PC-9 (cell line): ENCODE measurements around the gene HECTD1. TPM values are rescaled to one million over a fixed set of nuclear protein-coding genes. Genes with fewer than 3 reads are reported as not detected.
"Not testable (repeated sequence)": the region's sequence is repeated elsewhere in the genome, so short reads cannot be mapped to it uniquely, and the experiment has no call there.

Source experiments
- BruUV-seq: library from RNA; stranded (reverse); fragments of 400-500 nt; replicated peaks from 2 replicates; lab custom pipeline; 2021; lab: Mats Ljungman, UMichigan
- CTCF ChIA-PET: fragments of 300-600 bp; sonication (Branson Sonifier 250); formaldehyde crosslinking; loops from one replicate; lab custom pipeline; 2022; ENCODE audit warnings: antibody characterized with exemption; lab: Charles Lee
- POLR2A ChIA-PET: fragments of 300-600 bp; sonication (Branson Sonifier 250); formaldehyde crosslinking; loops from one replicate; lab custom pipeline; 2022; ENCODE audit warnings: antibody characterized with exemption; ENCODE audit not compliant: unreplicated experiment; lab: Charles Lee
- DNase-seq, 2 experiments: peaks; one replicate each; pipeline versions ENCODE4 v3.0.0 to v3.0.0-alpha.2; 2015 to 2022; ENCODE audit warnings: mixed read lengths in 1 of 2
- H2AFZ ChIP-seq: fragments of 200-600 bp; sonication (generic); 2 replicates; pipeline ENCODE4 v1.8.1; 2017; ENCODE audit warnings: antibody characterized with exemption
- H3F3A ChIP-seq: fragments of 200-600 bp; sonication (generic); 2 replicates; pipeline ENCODE4 v1.8.1; 2017; ENCODE audit warnings: antibody characterized with exemption, mild to moderate bottlenecking, low read depth; ENCODE audit not compliant: insufficient read depth
- H3K27ac ChIP-seq: fragments of 200-600 bp; sonication (generic); 2 replicates; pipeline ENCODE4 v1.6.1; 2016; ENCODE audit warnings: mixed run types
- H3K27me3 ChIP-seq: fragments of 200-600 bp; sonication (generic); 2 replicates; pipeline ENCODE4 v1.6.1; 2016; ENCODE audit warnings: low read depth, mixed run types; ENCODE audit not compliant: insufficient read depth
- H3K36me3 ChIP-seq: fragments of 200-600 bp; sonication (generic); 2 replicates; pipeline ENCODE4 v1.6.1; 2016; ENCODE audit warnings: low read depth, mixed run types
- H3K4me1 ChIP-seq: fragments of 200-600 bp; sonication (generic); replicated peaks from 2 replicates; pipeline ENCODE4 v1.6.1; 2016; ENCODE audit warnings: mixed run types; ENCODE audit not compliant: insufficient read depth
- H3K4me2 ChIP-seq: fragments of 200-600 bp; sonication (generic); 2 replicates; pipeline ENCODE4 v1.6.1; 2017; ENCODE audit warnings: mixed run types
- H3K4me3 ChIP-seq: fragments of 200-600 bp; sonication (generic); 2 replicates; pipeline ENCODE4 v1.6.1; 2016; ENCODE audit warnings: mixed run types
- H3K79me2 ChIP-seq: fragments of 200-600 bp; sonication (generic); 2 replicates; pipeline ENCODE4 v1.6.1; 2017; ENCODE audit warnings: low read depth, mixed run types
- H3K9me2 ChIP-seq: fragments of 200-600 bp; sonication (generic); 2 replicates; pipeline ENCODE4 v1.8.1; 2017; ENCODE audit warnings: mild to moderate bottlenecking; ENCODE audit not compliant: insufficient read depth
- H3K9me3 ChIP-seq: fragments of 200-600 bp; sonication (generic); 2 replicates; pipeline ENCODE4 v1.8.1; 2016; ENCODE audit warnings: low read depth; ENCODE audit not compliant: insufficient read depth
- H4K20me1 ChIP-seq: fragments of 200-600 bp; sonication (generic); 2 replicates; pipeline ENCODE4 v1.8.1; 2017; ENCODE audit not compliant: insufficient read depth
- EZH2 ChIP-seq: fragments of 200-600 bp; sonication (generic); IDR thresholded peaks from 2 replicates; pipeline ENCODE4 v1.8.0; 2017; ENCODE audit warnings: antibody characterized with exemption, low read depth
- intact Hi-C: fragments of 100-400 bp; cut with micrococcal nuclease; formaldehyde crosslinking; loops from one replicate; pipeline ENCODE4 v1.10.0; 2022; ENCODE audit not compliant: unreplicated experiment
- total RNA-seq: library from RNA; stranded (reverse); gene quantifications from 2 replicates; pipeline ENCODE4 v1.2.3, GENCODE V29; 2021
- TF ChIP-seq, protein P1 (sequence below): fragments of 200-600 bp; sonication (generic); conservative IDR thresholded peaks from 2 replicates; pipeline ENCODE4 v1.6.1; 2017; ENCODE audit warnings: mixed run types, antibody characterized with exemption, mild to moderate bottlenecking, moderate library complexity

HECTD1 gene
- total RNA-seq, 1 experiment from 2014 or later: 93.9 TPM

DNA sequence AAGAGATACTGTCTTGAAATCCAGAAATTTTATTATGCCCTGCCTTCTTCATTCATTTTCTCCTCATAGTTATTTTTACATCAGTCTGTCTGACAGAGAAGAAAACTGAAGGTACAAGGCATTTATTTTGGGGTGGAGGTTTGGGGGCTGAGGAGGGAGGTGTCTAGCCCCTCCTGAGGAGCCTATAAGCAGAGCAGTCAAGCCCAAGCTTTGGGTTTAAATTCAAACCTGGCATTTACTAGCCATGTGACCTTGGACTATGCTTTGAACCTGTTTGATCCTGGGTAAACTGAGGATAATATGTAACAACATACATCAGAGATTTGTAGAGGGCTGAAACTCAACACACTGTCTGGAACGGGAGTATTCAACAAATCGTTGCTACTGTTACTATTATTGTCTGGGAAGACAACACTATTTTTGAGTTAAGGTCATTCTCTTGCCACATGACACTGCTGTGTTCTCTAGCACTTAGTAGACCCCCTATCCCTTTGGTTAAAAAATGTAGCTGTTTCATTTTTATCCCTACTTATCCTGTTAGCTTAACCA lies 115.4 kb downstream of the HECTD1 start:
- no TSS peak for BruUV-seq
- Histone ChIP-seq H3K27me3 (no peaks in the 10 kb centered on the region), H2AFZ (no peak overlapping the region), H3K4me2 (no peak overlapping the region), H3K27ac (no peak overlapping the region), H3K4me1 (peaks cover 11% of the 10 kb centered on the region), H3K79me2 (no peaks in the 10 kb centered on the region), H3F3A (no peaks in the 10 kb centered on the region; the same call in 1 of the 2 replicates), H4K20me1 (no peaks in the 10 kb centered on the region), H3K9me3 (no peaks in the 10 kb centered on the region), H3K9me2 (no peaks in the 10 kb centered on the region), H3K36me3 (no peaks in the 10 kb centered on the region), H3K4me3 (no peak overlapping the region)
- POLR2A ChIA-PET: no interaction called here
- TF ChIP-seq, protein P1, sequence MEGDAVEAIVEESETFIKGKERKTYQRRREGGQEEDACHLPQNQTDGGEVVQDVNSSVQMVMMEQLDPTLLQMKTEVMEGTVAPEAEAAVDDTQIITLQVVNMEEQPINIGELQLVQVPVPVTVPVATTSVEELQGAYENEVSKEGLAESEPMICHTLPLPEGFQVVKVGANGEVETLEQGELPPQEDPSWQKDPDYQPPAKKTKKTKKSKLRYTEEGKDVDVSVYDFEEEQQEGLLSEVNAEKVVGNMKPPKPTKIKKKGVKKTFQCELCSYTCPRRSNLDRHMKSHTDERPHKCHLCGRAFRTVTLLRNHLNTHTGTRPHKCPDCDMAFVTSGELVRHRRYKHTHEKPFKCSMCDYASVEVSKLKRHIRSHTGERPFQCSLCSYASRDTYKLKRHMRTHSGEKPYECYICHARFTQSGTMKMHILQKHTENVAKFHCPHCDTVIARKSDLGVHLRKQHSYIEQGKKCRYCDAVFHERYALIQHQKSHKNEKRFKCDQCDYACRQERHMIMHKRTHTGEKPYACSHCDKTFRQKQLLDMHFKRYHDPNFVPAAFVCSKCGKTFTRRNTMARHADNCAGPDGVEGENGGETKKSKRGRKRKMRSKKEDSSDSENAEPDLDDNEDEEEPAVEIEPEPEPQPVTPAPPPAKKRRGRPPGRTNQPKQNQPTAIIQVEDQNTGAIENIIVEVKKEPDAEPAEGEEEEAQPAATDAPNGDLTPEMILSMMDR: no peak
- no peak for TF ChIP-seq EZH2
- intact Hi-C loops: no loop called here
- no peak for DNase-seq
- CTCF ChIA-PET: interaction anchor here (0.6 kb wide), 1 partner anchor 200 kb away, joined by 6 read pairs; no protein-coding TSS in a partner anchor

DNA sequence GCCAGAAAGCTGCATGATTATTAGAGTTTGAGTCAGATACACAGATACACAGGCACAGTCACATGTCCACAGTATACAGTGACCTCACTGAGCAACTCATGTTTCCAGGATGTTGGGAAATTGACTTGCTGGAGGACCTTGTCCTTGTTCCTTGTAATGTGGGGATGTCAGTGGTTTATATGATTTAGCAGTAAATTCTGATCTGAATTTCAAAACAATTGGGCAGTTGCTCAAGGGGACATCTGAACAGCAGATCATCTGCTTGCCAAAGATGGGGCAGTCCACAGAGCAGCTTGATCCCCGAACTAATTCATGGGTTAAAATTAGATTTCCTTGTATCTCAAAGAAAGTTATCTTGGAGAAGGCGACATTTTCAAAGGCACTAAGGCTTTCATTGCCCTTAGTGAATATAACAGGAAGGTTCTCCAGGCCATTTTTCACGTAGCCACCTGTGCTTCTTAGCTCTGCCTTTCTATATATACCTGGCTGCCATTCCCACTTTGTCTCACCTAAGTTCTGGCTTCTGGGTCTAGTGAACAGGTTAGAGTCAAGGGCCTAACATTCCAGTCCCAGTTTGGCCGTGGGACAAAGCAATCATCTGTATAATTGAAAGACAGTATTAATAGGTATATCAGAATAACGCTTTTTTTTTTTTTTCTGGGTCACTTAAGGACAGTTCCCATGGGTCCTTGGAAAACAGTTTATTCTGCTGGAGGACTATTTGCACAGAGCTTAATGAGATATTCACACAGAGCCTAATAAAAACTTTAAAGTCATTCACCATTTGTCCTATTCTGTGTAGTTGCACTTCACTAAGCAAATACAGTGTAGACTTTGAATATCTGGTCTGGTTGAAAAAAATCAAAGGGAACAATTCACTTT lies 116.5 kb downstream of the HECTD1 start:
- H4K20me1 ChIP-seq: no peaks in the 10 kb centered on the region
- peak in 1 of 2 experiments; percentile 65 for DNase-seq
- H3K4me3 ChIP-seq: no peak overlapping the region
- H3K79me2 ChIP-seq: no peaks in the 10 kb centered on the region
- 0 out of 2 replicates have a peak overlapping the region, but pooled peaks have one; percentile 22 for H2AFZ ChIP-seq
- H3K27ac ChIP-seq: peak overlapping the region; percentile 63; the same call in 1 of the 2 replicates
- H3K4me2 ChIP-seq: 0 out of 2 replicates have a peak overlapping the region, but pooled peaks have one; percentile 19
- H3F3A ChIP-seq: no peaks in the 10 kb centered on the region; the same call in 1 of the 2 replicates
- H3K9me3 ChIP-seq: no peaks in the 10 kb centered on the region
- H3K9me2 ChIP-seq: no peaks in the 10 kb centered on the region
- peaks cover 11% of the 10 kb centered on the region for H3K4me1 ChIP-seq
- CTCF ChIA-PET: interaction anchor here (0.6 kb wide), 2 partner anchors 73 to 288 kb away, joined by 5 to 7 read pairs; no protein-coding TSS in a partner anchor
- BruUV-seq: no TSS peak
- TF ChIP-seq EZH2: no peak
- TF ChIP-seq, protein P1: no peak
- intact Hi-C loops: no loop called here
- H3K27me3 ChIP-seq: no peaks in the 10 kb centered on the region
- H3K36me3 ChIP-seq: no peaks in the 10 kb centered on the region
- POLR2A ChIA-PET: no interaction called here

DNA sequence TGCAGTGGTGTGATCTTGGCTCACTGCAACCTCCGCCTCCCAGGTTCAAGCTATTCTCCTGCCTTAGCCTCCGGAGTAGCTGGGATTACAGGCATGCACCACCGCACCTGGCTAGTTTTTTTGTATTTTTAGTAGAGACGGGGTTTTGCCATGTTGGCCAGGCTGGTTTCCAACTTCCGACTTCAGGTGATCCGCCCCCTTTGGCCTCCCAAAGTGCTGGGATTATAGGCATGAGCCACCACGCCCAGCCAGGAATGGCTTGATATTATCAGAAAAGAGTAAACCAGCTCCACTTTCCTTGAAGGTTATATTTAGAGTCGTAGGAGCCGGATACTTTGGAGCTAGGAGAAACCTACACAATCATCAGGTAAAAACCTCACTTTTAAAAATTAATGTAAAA lies 121.1 kb downstream of the HECTD1 start:
- H2AFZ ChIP-seq, CTCF ChIA-PET, H3F3A ChIP-seq, H3K9me2 ChIP-seq, DNase-seq, H3K4me2 ChIP-seq, POLR2A ChIA-PET, H4K20me1 ChIP-seq, H3K79me2 ChIP-seq, intact Hi-C loops, H3K27me3 ChIP-seq, H3K4me3 ChIP-seq, H3K27ac ChIP-seq, BruUV-seq, H3K9me3 ChIP-seq, H3K36me3 ChIP-seq: not testable (repeated sequence)
- H3K4me1 ChIP-seq: peaks cover 11% of the 10 kb centered on the region
